Left renal cortex interstitium (tissue), 4 donors: Measurements from ENCODE around the gene CGNL1. TPM values are rescaled to one million over a fixed set of nuclear protein-coding genes. Genes with fewer than 3 reads are reported as not detected.

Experiments used
- DNase-seq, 4 donors: peaks; one replicate each; pipeline ENCODE4 v3.0.0-alpha.2; 2013; ENCODE audit warnings: low read depth in 4 of 4, low spot score in 2 of 4, missing footprints in 1 of 4
- polyA plus RNA-seq, 4 donors: library from polyadenylated mRNA; unstranded; fragments of 120-200 nt; gene quantifications; one replicate each; pipeline ENCODE4 v1.2.1, GENCODE V29; 2013; ENCODE audit not compliant: insufficient read length in 4 of 4

CGNL1 gene
- polyA plus RNA-seq, 4 donors = 59.7 to 67.1 (median 62.9) TPM

GRCh38 chr15:57589754-57590153 lies 213.4 kb downstream of the CGNL1 start:
- DNase-seq = no peak

- no peak for DNase-seq
Measured at GRCh38 chr15:57591237-57591821, 215.0 kb downstream of the CGNL1 start.

- no peak for DNase-seq
Measured at GRCh38 chr15:57591822-57592367, 215.6 kb downstream of the CGNL1 start, which contains the start of gene MYZAP. Gene MYZAP, plus strand, starts transcription at chr15:57591904. Its CDS starts 131 bp downstream, at chr15:57592035.

- DNase-seq = no peak
Measured at GRCh38 chr15:57592426-57592825, 216.1 kb downstream of the CGNL1 start.

GRCh38 chr15:57592836-57593420 lies 216.6 kb downstream of the CGNL1 start:
- DNase-seq = no peak

- no peak for DNase-seq
Measured at GRCh38 chr15:57594479-57594878, 218.2 kb downstream of the CGNL1 start.

- no peak for DNase-seq
Measured at GRCh38 chr15:57595011-57595866, 218.9 kb downstream of the CGNL1 start.

- no peak for DNase-seq
Measured at GRCh38 chr15:57596301-57596855, 220.1 kb downstream of the CGNL1 start.

- DNase-seq = no peak
Measured at GRCh38 chr15:57596978-57597377, 220.7 kb downstream of the CGNL1 start.

- no peak for DNase-seq
Measured at GRCh38 chr15:57597431-57597830, 221.1 kb downstream of the CGNL1 start.

GRCh38 chr15:57598346-57598745 lies 222.0 kb downstream of the CGNL1 start:
- no peak for DNase-seq

- DNase-seq = no peak
Measured at GRCh38 chr15:57599296-57599810, 223.0 kb downstream of the CGNL1 start.

- no peak for DNase-seq
Measured at GRCh38 chr15:57600197-57600596, 223.9 kb downstream of the CGNL1 start.

Other genes starting within 250 kb of the CGNL1 start
- 1 to 10 TPM; 4.4 to 8.9 (median 5.4) TPM for gene MYZAP, start 215.4 kb downstream of the CGNL1 start, polyA plus RNA-seq